ENCODE measurements around the gene STX18.

GRCh38 chr4:4518747-4519146 lies 23.1 kb downstream of the STX18 start:
- TF ChIP-seq CTCF (IDR thresholded peaks at IDR 0.05) (no peak), POLR2A (IDR thresholded peaks at IDR 0.05) (no peak)

Data from right lobe of liver (tissue), 4 donors.